GM23338 (cell line): Measurements from ENCODE around the gene CCDC149. TPM values are rescaled to one million over a fixed set of nuclear protein-coding genes. Genes with fewer than 3 reads are reported as not detected.

Experiments
- ATAC-seq: fragments of 200-7000 bp; cut with Tn5 transposase; 3 replicates; pipeline ENCODE4 v1.9.1; 2020
- DNase-seq: peaks from one replicate; pipeline ENCODE4 v3.0.0-alpha.2; 2015; ENCODE audit warnings: low spot score
- H2AFZ ChIP-seq: fragments of 200-600 bp; sonication (generic); 2 replicates; pipeline ENCODE4 v1.8.0; 2016; ENCODE audit warnings: antibody characterized with exemption, mild to moderate bottlenecking, moderate library complexity
- H3F3A ChIP-seq: fragments of 200-600 bp; sonication (generic); replicated peaks from 2 replicates; pipeline ENCODE4 v1.8.0; 2017; ENCODE audit warnings: antibody characterized with exemption, mixed run types, low read depth
- H3K27ac ChIP-seq: fragments of 200-600 bp; sonication (generic); 2 replicates; pipeline ENCODE4 v1.6.1; 2016; ENCODE audit warnings: low read depth
- H3K27me3 ChIP-seq: fragments of 200-600 bp; sonication (generic); 2 replicates; pipeline ENCODE4 v1.8.0; 2016; ENCODE audit warnings: mild to moderate bottlenecking, mixed run types, moderate library complexity; ENCODE audit not compliant: insufficient read depth
- H3K36me3 ChIP-seq: fragments of 200-600 bp; sonication (generic); 2 replicates; pipeline ENCODE4 v1.8.0; 2016; ENCODE audit warnings: mild to moderate bottlenecking; ENCODE audit not compliant: insufficient read depth
- H3K4me1 ChIP-seq: fragments of 200-600 bp; sonication (generic); 2 replicates; pipeline ENCODE4 v1.8.0; 2016; ENCODE audit warnings: mild to moderate bottlenecking, moderate library complexity; ENCODE audit not compliant: insufficient read depth
- H3K4me2 ChIP-seq: fragments of 200-600 bp; sonication (generic); 2 replicates; pipeline ENCODE4 v1.7.1; 2017; ENCODE audit warnings: mixed run types
- H3K4me3 ChIP-seq: fragments of 200-600 bp; sonication (generic); 2 replicates; pipeline ENCODE4 v1.6.1; 2016; ENCODE audit warnings: mixed run types
- H3K79me2 ChIP-seq: fragments of 200-600 bp; sonication (generic); replicated peaks from 2 replicates; pipeline ENCODE4 v1.8.0; 2017; ENCODE audit warnings: mild to moderate bottlenecking; ENCODE audit not compliant: insufficient read depth
- H3K9me2 ChIP-seq: fragments of 200-600 bp; sonication (generic); 2 replicates; pipeline ENCODE4 v1.8.0; 2017; ENCODE audit not compliant: insufficient read depth
- H4K20me1 ChIP-seq: fragments of 200-600 bp; sonication (generic); replicated peaks from 2 replicates; pipeline ENCODE4 v1.8.0; 2017; ENCODE audit warnings: mild to moderate bottlenecking; ENCODE audit not compliant: insufficient read depth
- H3K27ac Mint-ChIP-seq: 2 replicates; pipeline ENCODE4 v1.8.0; 2020; ENCODE audit warnings: inconsistent platforms, mild to moderate bottlenecking, moderate library complexity, mixed read lengths
- H3K27me3 Mint-ChIP-seq: 3 replicates; pipeline ENCODE4 v1.8.0; 2022; ENCODE audit warnings: low read depth, mild to moderate bottlenecking, moderate library complexity, mixed read lengths, inconsistent platforms; ENCODE audit not compliant: insufficient read depth, poor library complexity
- H3K36me3 Mint-ChIP-seq: 3 replicates; pipeline ENCODE4 v1.8.0; 2021; ENCODE audit warnings: low read depth, mild to moderate bottlenecking, inconsistent platforms, moderate library complexity, mixed read lengths
- H3K4me1 Mint-ChIP-seq: 3 replicates; pipeline ENCODE4 v1.8.0; 2020; ENCODE audit warnings: mild to moderate bottlenecking, inconsistent platforms, mixed read lengths
- H3K4me3 Mint-ChIP-seq: 3 replicates; pipeline ENCODE4 v1.8.0; 2021; ENCODE audit warnings: moderate library complexity, mild to moderate bottlenecking, inconsistent platforms, mixed read lengths
- H3K9me3 Mint-ChIP-seq: 3 replicates; pipeline ENCODE4 v1.8.0; 2020; ENCODE audit warnings: moderate library complexity, mild to moderate bottlenecking, inconsistent platforms, mixed read lengths
- CTCF ChIP-seq, 2 experiments: fragments of 200-600 bp in 1 of 2; sonication (generic) in 1 of 2; conservative IDR thresholded peaks; 2 replicates each; pipeline versions ENCODE4 v1.5.1 to v1.6.1; 2016 to 2017; ENCODE audit warnings: antibody characterized with exemption in 2 of 2, low read depth in 2 of 2, mild to moderate bottlenecking in 2 of 2, moderate library complexity in 1 of 2
- ETS1 ChIP-seq: IDR thresholded peaks from 2 replicates; pipeline ENCODE4 v1.6.1; 2016; ENCODE audit warnings: antibody characterized with exemption
- EZH2 ChIP-seq: fragments of 200-600 bp; sonication (generic); IDR thresholded peaks from one replicate; pipeline ENCODE4 v1.8.0; 2017; ENCODE audit warnings: antibody characterized with exemption, mild to moderate bottlenecking, low read depth; ENCODE audit not compliant: unreplicated experiment
- EZH2phosphoT487 ChIP-seq: fragments of 200-600 bp; sonication (generic); IDR thresholded peaks from one replicate; pipeline ENCODE4 v1.8.1; 2018; ENCODE audit warnings: antibody characterized with exemption; ENCODE audit not compliant: unreplicated experiment
- JUNB ChIP-seq: IDR thresholded peaks from one replicate; pipeline ENCODE4 v1.6.1; 2016; ENCODE audit warnings: antibody characterized with exemption; ENCODE audit not compliant: unreplicated experiment
- NANOG ChIP-seq: IDR thresholded peaks from 2 replicates; pipeline ENCODE4 v1.6.1; 2016; ENCODE audit warnings: antibody characterized with exemption, borderline replicate concordance
- POLR2AphosphoS5 ChIP-seq: IDR thresholded peaks from 2 replicates; pipeline ENCODE4 v1.6.1; 2016; ENCODE audit warnings: antibody characterized with exemption, low read depth
- REST ChIP-seq: IDR thresholded peaks from one replicate; pipeline ENCODE4 v1.6.1; 2018; ENCODE audit warnings: antibody characterized with exemption; ENCODE audit not compliant: unreplicated experiment
- ZNF114 ChIP-seq: fragments of 250-450 bp; sonication (Bioruptor Pico); IDR thresholded peaks from 2 replicates; pipeline ENCODE4 v1.5.0; 2020; ENCODE audit warnings: mild to moderate bottlenecking, moderate library complexity
- ZNF331 ChIP-seq: fragments of 250-450 bp; sonication (Bioruptor Pico); IDR thresholded peaks from 2 replicates; pipeline ENCODE4 v1.5.0; 2020; ENCODE audit warnings: low read depth, mild to moderate bottlenecking, moderate library complexity
- ZNF462 ChIP-seq: fragments of 250-450 bp; sonication (Bioruptor Pico); IDR thresholded peaks from 2 replicates; pipeline ENCODE4 v1.5.0; 2020; ENCODE audit warnings: mild to moderate bottlenecking, moderate library complexity
- polyA plus RNA-seq: library from polyadenylated mRNA; unstranded; fragments of >200 nt; fragmentation: Nextera tagmentation; extraction: Ambion mirVana; gene quantifications from 2 replicates; pipeline ENCODE4 v1.2.1, GENCODE V29; 2016
- total RNA-seq: library from RNA; depleted of rRNA; stranded (reverse); fragments of >200 nt; shearing (Covaris generic); gene quantifications from 2 replicates; pipeline ENCODE4 v1.2.3, GENCODE V29; 2014

Gene CCDC149
- total and polyA plus RNA-seq, 2 experiments from 2014 or later, result 2.6 to 6.4 TPM

- Mint-ChIP-seq H3K9me3 (no peaks in the 10 kb centered on the region), H3K27ac (no peak overlapping the region), H3K4me1 (peaks cover 4% of the 10 kb centered on the region; the same call in 2 of the 3 replicates), H3K4me3 (no peak overlapping the region), H3K27me3 (no peaks in the 10 kb centered on the region), H3K36me3 (no peaks in the 10 kb centered on the region)
- Histone ChIP-seq H3K4me3 (no peak overlapping the region), H3K36me3 (no peaks in the 10 kb centered on the region), H3K4me1 (peaks cover 7% of the 10 kb centered on the region; the same call in 1 of the 2 replicates), H3K27ac (no peak overlapping the region), H2AFZ (no peak overlapping the region), H4K20me1 (no peaks in the 10 kb centered on the region), H3K79me2 (no peaks in the 10 kb centered on the region), H3K27me3 (no peaks in the 10 kb centered on the region), H3K9me2 (no peaks in the 10 kb centered on the region), H3K4me2 (no peak overlapping the region), H3F3A (no peaks in the 10 kb centered on the region)
- TF ChIP-seq REST (no peak), EZH2 (no peak), ZNF331 (CRISPR knock-in tag) (no peak), ZNF462 (no peak), POLR2AphosphoS5 (no peak), NANOG (no peak), EZH2phosphoT487 (no peak), ETS1 (no peak), ZNF114 (CRISPR knock-in tag) (no peak), CTCF (conservative IDR thresholded peaks at IDR 0.05; ENCODE audit: low read depth in 2 of 2) (no peak), JUNB (no peak)
- ATAC-seq, result no peak
- no peak for DNase-seq
Measured at GRCh38 chr4:24897639-24898038, 15.2 kb downstream of the CCDC149 start.
